MCF 10A (cell line): ENCODE data around the gene GRIN2C. TPM values are rescaled to one million over a fixed set of nuclear protein-coding genes. Genes with fewer than 3 reads are reported as not detected.

Experiments used
- BruUV-seq: library from RNA; stranded (reverse); fragments of 400-500 nt; replicated peaks from 2 replicates; lab custom pipeline; 2021; lab: Mats Ljungman, UMichigan
- CTCF ChIA-PET: fragments of 300-600 bp; sonication (Branson Sonifier 250); formaldehyde crosslinking; extraction: SDS; loops from one replicate; lab custom pipeline; 2021; ENCODE audit warnings: antibody characterized with exemption, inconsistent platforms; lab: Yijun Ruan, JAX
- POLR2A ChIA-PET: fragments of 300-600, 350-650 bp; sonication (Branson Sonifier 250); formaldehyde crosslinking; extraction: SDS; loops from one replicate; lab custom pipeline; 2020; ENCODE audit warnings: antibody characterized with exemption, inconsistent platforms; lab: Yijun Ruan, JAX
- DNase-seq: peaks from one replicate; pipeline ENCODE4 v3.0.0-alpha.2; 2018; ENCODE audit not compliant: unreplicated experiment
- H3K27ac Mint-ChIP-seq: one replicate; pipeline ENCODE4 v1.8.0; 2022; ENCODE audit warnings: mild to moderate bottlenecking, low read depth, mixed read lengths; ENCODE audit not compliant: unreplicated experiment
- H3K27me3 Mint-ChIP-seq: one replicate; pipeline ENCODE4 v1.8.0; 2022; ENCODE audit warnings: mixed read lengths; ENCODE audit not compliant: insufficient read depth, unreplicated experiment
- H3K36me3 Mint-ChIP-seq: one replicate; pipeline ENCODE4 v1.8.0; 2022; ENCODE audit warnings: mild to moderate bottlenecking, moderate library complexity, mixed read lengths; ENCODE audit not compliant: insufficient read depth, unreplicated experiment
- H3K4me1 Mint-ChIP-seq: one replicate; pipeline ENCODE4 v1.8.0; 2022; ENCODE audit warnings: mixed read lengths; ENCODE audit not compliant: insufficient read depth, unreplicated experiment
- H3K4me3 Mint-ChIP-seq: one replicate; pipeline ENCODE4 v1.8.0; 2022; ENCODE audit warnings: mild to moderate bottlenecking, moderate library complexity, mixed read lengths; ENCODE audit not compliant: unreplicated experiment
- H3K9me3 Mint-ChIP-seq: one replicate; pipeline ENCODE4 v1.8.0; 2022; ENCODE audit warnings: mixed read lengths; ENCODE audit not compliant: unreplicated experiment
- CTCF ChIP-seq: fragments of 200-600 bp; IDR thresholded peaks from one replicate; pipeline ENCODE4 v1.8.0; 2022; ENCODE audit warnings: antibody characterized with exemption, mild to moderate bottlenecking; ENCODE audit not compliant: unreplicated experiment
- intact Hi-C: fragments of 100-400 bp; cut with micrococcal nuclease; formaldehyde crosslinking; loops from 2 replicates; pipeline ENCODE4 v1.14.1; 2022
- total RNA-seq: library from RNA; stranded (reverse); gene quantifications from 2 replicates; pipeline ENCODE4 v1.2.3, GENCODE V29; 2022

GRIN2C gene
- total RNA-seq, 1 experiment from 2014 or later = 0.28 TPM

DNA sequence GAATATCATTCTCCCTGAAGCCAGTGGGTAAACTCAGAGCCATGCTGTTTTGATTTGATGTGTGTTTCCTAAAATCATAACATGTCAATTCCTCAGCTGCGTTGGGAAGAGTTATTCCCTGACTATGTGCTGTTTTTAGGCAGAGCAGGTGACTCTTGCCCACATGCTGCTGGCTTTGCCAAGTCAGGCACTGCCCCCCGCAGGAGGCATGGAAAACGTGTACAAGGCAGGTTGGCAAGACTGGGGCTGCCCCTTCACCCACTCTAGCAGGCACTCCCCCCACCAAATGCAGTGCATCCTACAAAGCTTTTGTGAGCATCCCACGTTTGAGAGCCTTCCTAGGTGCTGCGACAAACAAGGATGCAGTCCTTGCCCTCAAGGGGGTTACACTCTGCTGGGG, 45.2 kb downstream of the GRIN2C start:
- Mint-ChIP-seq H3K4me3 (no peak overlapping the region), H3K27ac (no peak overlapping the region), H3K4me1 (no peaks in the 10 kb centered on the region), H3K36me3 (peaks cover 4% of the 10 kb centered on the region), H3K27me3 (no peaks in the 10 kb centered on the region), H3K9me3 (no peaks in the 10 kb centered on the region)
- TF ChIP-seq CTCF = no peak
- DNase-seq = no peak
- CTCF ChIA-PET = no interaction called here
- POLR2A ChIA-PET = no interaction called here
- intact Hi-C loops = no loop called here
- no TSS peak for BruUV-seq

DNA sequence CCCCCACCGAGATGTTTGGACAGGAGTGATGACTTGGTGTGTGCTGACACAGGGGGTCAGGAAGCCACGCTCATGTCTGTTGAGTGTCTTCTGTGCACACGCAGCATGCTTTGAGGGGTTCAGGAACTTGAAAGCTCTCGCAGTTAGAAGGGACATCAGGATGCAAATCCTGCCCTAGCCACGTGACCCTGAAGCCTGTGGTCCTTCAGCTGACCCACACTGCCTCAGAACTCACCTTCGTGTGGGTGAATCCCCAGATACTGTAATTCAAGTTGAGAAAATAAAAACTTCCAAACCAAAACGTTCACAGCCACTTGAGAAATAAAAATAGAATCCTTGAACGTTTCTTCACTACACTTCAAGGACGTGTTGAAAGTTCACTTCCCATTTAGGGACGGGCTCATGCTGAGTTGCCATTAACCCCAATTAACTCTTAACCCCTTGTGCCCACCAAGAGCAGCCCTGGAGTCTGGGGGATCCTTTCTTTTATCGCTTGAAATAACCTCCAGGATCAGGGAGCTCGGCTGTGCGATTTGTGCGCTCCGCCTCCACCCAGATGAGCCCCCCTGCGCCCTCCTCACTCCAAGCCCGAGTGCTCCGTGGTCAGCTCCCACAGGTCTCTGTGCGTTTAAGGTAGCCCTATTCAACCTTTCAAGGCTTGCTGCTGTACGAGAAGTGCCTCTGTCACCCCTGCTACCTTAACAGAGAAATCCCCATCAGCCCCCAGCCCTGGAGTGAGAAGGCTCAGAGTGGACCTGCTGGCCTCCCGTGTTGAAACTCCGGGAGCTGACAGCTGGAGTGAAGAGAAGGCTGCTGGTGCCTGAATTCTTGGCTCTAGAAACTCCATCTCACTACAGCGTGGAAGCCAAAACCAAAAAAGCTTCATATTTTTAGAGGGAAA, 47.3 kb downstream of the GRIN2C start:
- intact Hi-C loops = no loop called here
- TF ChIP-seq CTCF = no peak
- H3K27ac Mint-ChIP-seq = no peak overlapping the region
- no peaks in the 10 kb centered on the region for H3K27me3 Mint-ChIP-seq
- no peaks in the 10 kb centered on the region for H3K9me3 Mint-ChIP-seq
- POLR2A ChIA-PET = no interaction called here
- no peak for DNase-seq
- H3K36me3 Mint-ChIP-seq = peaks cover 4% of the 10 kb centered on the region
- H3K4me1 Mint-ChIP-seq = no peaks in the 10 kb centered on the region
- H3K4me3 Mint-ChIP-seq = no peak overlapping the region
- no TSS peak for BruUV-seq
- CTCF ChIA-PET = interaction anchor here (0.6 to 1.2 kb wide), 2 partner anchors 112 to 145 kb away, joined by 3 read pairs; no protein-coding TSS in a partner anchor

GRCh38 chr17:74810699-74811485, 48.8 kb downstream of the GRIN2C start:
- Mint-ChIP-seq H3K36me3 (peaks cover 4% of the 10 kb centered on the region), H3K4me1 (no peaks in the 10 kb centered on the region), H3K27me3 (no peaks in the 10 kb centered on the region), H3K4me3 (no peak overlapping the region), H3K27ac (no peak overlapping the region), H3K9me3 (no peaks in the 10 kb centered on the region)
- no TSS peak for BruUV-seq
- CTCF ChIA-PET = interaction anchor here (0.6 to 1.1 kb wide), 2 partner anchors 20 to 49 kb away, joined by 4 read pairs; no protein-coding TSS in a partner anchor
- POLR2A ChIA-PET = no interaction called here
- no peak for DNase-seq
- TF ChIP-seq CTCF = no peak
- intact Hi-C loops = no loop called here
